HepG2 (cell line): Measurements from ENCODE around the gene EIF4H.

Source experiments
- ERF ChIP-seq: IDR thresholded peaks from 2 replicates; pipeline ENCODE4 v1.6.1; 2018; ENCODE audit warnings: missing biosample characterization, missing genetic modification reagents
- FLYWCH1 ChIP-seq: sonication (generic); formaldehyde crosslinking; IDR thresholded peaks from 2 replicates; pipeline ENCODE4 v1.8.1; 2023; ENCODE audit warnings: mild to moderate bottlenecking, missing genetic modification reagents
- SP2 ChIP-seq: sonication (generic); formaldehyde crosslinking; IDR thresholded peaks from 2 replicates; pipeline ENCODE4 v1.5.1; 2020; ENCODE audit warnings: mild to moderate bottlenecking, missing genetic modification reagents
- ZNF383 ChIP-seq: sonication (generic); formaldehyde crosslinking; IDR thresholded peaks from 2 replicates; pipeline ENCODE4 v1.4.0; 2020; ENCODE audit warnings: missing genetic modification reagents, mild to moderate bottlenecking, borderline replicate concordance
- TF ChIP-seq, protein P1 (sequence below): sonication (generic); formaldehyde crosslinking; IDR thresholded peaks from 2 replicates; pipeline ENCODE4 v1.4.0; 2020; ENCODE audit warnings: missing genetic modification reagents, borderline replicate concordance
- TF ChIP-seq, protein P2 (sequence below): sonication (generic); formaldehyde crosslinking; IDR thresholded peaks from 2 replicates; pipeline ENCODE4 v1.8.1; 2023; ENCODE audit warnings: missing genetic modification reagents, inconsistent platforms, borderline replicate concordance
- TF ChIP-seq, protein P3 (sequence below): sonication (generic); formaldehyde crosslinking; IDR thresholded peaks from 2 replicates; pipeline ENCODE4 v1.5.0; 2020; ENCODE audit warnings: mild to moderate bottlenecking, missing genetic modification reagents, moderate library complexity
- TF ChIP-seq, protein P4 (sequence below): sonication (generic); formaldehyde crosslinking; IDR thresholded peaks from 2 replicates; pipeline ENCODE4 v1.5.0; 2020; ENCODE audit warnings: missing genetic modification reagents
- TF ChIP-seq, protein P5 (sequence below): fragments of 450-650 bp; IDR thresholded peaks from 2 replicates; pipeline ENCODE4 v1.6.1; 2017; ENCODE audit warnings: mild to moderate bottlenecking

DNA sequence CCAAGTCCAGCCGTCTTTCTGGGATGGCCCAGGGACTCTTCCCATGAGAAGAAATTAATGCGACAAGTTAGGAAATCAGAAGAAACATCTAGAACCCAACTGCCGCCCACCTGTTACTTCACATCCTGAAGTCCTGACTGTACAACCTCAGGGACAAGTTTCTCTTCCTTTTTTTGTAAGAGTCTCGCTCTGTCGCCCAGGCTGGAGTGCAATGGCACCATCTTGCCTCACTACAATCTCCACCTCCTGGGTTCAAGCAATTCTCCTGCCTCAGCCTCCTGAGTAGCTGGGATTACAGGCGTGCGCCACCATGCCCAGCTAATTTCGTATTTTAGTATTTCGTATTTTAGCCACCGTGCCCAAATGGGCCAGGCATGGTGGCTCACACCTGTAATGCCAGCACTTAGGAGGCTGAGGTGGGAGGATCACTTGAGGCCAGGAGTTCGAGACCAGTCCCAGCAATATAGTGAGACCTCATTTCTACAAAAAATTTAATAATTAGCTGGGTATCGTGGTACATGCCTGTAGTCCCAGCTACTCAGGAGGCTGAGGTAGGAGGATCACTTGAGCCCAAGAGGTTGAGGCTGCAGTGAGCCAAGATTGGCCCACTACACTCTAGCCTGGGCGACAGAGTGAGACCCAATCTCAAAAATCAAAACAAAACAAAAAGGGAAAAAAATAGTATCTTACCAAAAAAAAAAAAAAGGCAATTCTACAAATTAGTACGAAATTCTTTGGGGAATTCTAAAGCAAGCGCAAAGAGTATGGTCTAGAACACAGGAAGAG is 56.5 kb downstream of the EIF4H start:
- TF ChIP-seq, protein P1, sequence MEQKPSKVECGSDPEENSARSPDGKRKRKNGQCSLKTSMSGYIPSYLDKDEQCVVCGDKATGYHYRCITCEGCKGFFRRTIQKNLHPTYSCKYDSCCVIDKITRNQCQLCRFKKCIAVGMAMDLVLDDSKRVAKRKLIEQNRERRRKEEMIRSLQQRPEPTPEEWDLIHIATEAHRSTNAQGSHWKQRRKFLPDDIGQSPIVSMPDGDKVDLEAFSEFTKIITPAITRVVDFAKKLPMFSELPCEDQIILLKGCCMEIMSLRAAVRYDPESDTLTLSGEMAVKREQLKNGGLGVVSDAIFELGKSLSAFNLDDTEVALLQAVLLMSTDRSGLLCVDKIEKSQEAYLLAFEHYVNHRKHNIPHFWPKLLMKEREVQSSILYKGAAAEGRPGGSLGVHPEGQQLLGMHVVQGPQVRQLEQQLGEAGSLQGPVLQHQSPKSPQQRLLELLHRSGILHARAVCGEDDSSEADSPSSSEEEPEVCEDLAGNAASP (CRISPR knock-in tag) = no peak
- TF ChIP-seq, protein P2, sequence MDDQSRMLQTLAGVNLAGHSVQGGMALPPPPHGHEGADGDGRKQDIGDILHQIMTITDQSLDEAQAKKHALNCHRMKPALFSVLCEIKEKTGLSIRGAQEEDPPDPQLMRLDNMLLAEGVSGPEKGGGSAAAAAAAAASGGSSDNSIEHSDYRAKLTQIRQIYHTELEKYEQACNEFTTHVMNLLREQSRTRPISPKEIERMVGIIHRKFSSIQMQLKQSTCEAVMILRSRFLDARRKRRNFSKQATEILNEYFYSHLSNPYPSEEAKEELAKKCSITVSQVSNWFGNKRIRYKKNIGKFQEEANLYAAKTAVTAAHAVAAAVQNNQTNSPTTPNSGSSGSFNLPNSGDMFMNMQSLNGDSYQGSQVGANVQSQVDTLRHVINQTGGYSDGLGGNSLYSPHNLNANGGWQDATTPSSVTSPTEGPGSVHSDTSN (CRISPR knock-in tag) = no peak
- TF ChIP-seq, protein P3, sequence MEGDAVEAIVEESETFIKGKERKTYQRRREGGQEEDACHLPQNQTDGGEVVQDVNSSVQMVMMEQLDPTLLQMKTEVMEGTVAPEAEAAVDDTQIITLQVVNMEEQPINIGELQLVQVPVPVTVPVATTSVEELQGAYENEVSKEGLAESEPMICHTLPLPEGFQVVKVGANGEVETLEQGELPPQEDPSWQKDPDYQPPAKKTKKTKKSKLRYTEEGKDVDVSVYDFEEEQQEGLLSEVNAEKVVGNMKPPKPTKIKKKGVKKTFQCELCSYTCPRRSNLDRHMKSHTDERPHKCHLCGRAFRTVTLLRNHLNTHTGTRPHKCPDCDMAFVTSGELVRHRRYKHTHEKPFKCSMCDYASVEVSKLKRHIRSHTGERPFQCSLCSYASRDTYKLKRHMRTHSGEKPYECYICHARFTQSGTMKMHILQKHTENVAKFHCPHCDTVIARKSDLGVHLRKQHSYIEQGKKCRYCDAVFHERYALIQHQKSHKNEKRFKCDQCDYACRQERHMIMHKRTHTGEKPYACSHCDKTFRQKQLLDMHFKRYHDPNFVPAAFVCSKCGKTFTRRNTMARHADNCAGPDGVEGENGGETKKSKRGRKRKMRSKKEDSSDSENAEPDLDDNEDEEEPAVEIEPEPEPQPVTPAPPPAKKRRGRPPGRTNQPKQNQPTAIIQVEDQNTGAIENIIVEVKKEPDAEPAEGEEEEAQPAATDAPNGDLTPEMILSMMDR (CRISPR knock-in tag) = no peak
- no peak for TF ChIP-seq FLYWCH1 (CRISPR knock-in tag)
- TF ChIP-seq, protein P4, sequence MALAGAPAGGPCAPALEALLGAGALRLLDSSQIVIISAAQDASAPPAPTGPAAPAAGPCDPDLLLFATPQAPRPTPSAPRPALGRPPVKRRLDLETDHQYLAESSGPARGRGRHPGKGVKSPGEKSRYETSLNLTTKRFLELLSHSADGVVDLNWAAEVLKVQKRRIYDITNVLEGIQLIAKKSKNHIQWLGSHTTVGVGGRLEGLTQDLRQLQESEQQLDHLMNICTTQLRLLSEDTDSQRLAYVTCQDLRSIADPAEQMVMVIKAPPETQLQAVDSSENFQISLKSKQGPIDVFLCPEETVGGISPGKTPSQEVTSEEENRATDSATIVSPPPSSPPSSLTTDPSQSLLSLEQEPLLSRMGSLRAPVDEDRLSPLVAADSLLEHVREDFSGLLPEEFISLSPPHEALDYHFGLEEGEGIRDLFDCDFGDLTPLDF (CRISPR knock-in tag) = no peak
- TF ChIP-seq ERF (CRISPR knock-in tag) = no peak
- no peak for TF ChIP-seq SP2 (CRISPR knock-in tag)
- TF ChIP-seq ZNF383 (CRISPR knock-in tag) = no peak
- TF ChIP-seq, protein P5, sequence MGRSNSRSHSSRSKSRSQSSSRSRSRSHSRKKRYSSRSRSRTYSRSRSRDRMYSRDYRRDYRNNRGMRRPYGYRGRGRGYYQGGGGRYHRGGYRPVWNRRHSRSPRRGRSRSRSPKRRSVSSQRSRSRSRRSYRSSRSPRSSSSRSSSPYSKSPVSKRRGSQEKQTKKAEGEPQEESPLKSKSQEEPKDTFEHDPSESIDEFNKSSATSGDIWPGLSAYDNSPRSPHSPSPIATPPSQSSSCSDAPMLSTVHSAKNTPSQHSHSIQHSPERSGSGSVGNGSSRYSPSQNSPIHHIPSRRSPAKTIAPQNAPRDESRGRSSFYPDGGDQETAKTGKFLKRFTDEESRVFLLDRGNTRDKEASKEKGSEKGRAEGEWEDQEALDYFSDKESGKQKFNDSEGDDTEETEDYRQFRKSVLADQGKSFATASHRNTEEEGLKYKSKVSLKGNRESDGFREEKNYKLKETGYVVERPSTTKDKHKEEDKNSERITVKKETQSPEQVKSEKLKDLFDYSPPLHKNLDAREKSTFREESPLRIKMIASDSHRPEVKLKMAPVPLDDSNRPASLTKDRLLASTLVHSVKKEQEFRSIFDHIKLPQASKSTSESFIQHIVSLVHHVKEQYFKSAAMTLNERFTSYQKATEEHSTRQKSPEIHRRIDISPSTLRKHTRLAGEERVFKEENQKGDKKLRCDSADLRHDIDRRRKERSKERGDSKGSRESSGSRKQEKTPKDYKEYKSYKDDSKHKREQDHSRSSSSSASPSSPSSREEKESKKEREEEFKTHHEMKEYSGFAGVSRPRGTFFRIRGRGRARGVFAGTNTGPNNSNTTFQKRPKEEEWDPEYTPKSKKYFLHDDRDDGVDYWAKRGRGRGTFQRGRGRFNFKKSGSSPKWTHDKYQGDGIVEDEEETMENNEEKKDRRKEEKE = no peak
